ENCODE data around the gene TCF15.
"Not testable (repeated sequence)": the region's sequence is repeated elsewhere in the genome, so short reads cannot be mapped to it uniquely, and the experiment has no call there.

TCF15 gene

DNA sequence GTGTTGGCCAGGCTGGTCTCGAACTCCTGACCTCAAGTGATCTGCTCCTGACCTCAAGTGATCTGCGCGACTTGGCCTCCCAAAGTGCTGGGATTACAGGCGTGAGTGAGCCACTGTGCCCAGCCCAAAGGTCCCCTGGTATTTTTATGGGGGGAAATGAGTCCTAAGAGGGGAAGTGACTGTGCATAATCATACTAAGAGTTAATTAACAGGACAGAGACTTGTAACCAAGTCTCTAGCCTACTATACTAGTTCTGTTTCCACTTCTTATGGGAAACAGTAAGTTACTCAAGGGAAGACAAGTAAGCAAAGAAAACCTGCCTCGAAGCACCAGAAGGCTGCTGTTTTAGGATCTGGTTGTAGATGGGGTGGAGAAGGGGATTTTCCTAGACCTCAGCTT lies 27.9 kb downstream of the TCF15 start:
- Histone ChIP-seq H3K27ac (ENCODE audit: low read depth, low read length) (no peak overlapping the region), H3K4me1 (ENCODE audit: control insufficient read depth in 1 of 2, insufficient read depth in 2 of 2, low read length in 2 of 2) (no peaks in the 10 kb centered on the region), H3K9me3 (ENCODE audit: control insufficient read depth in 1 of 2, low read length in 2 of 2) (no peaks in the 10 kb centered on the region), H3K27me3 (ENCODE audit: control insufficient read depth in 1 of 2, insufficient read depth in 2 of 2, low read length in 2 of 2) (peaks cover 0 to 1% of the 10 kb centered on the region in 2 donors), H3K4me3 (ENCODE audit: low read depth in 1 of 2, low read length in 2 of 2) (no peak overlapping the region), H3K36me3 (ENCODE audit: control insufficient read depth in 1 of 2, insufficient read depth in 2 of 2, low read length in 2 of 2) (no peaks in the 10 kb centered on the region), H3K9ac (ENCODE audit: low read depth in 1 of 2, low read length in 2 of 2) (no peak overlapping the region)

DNA sequence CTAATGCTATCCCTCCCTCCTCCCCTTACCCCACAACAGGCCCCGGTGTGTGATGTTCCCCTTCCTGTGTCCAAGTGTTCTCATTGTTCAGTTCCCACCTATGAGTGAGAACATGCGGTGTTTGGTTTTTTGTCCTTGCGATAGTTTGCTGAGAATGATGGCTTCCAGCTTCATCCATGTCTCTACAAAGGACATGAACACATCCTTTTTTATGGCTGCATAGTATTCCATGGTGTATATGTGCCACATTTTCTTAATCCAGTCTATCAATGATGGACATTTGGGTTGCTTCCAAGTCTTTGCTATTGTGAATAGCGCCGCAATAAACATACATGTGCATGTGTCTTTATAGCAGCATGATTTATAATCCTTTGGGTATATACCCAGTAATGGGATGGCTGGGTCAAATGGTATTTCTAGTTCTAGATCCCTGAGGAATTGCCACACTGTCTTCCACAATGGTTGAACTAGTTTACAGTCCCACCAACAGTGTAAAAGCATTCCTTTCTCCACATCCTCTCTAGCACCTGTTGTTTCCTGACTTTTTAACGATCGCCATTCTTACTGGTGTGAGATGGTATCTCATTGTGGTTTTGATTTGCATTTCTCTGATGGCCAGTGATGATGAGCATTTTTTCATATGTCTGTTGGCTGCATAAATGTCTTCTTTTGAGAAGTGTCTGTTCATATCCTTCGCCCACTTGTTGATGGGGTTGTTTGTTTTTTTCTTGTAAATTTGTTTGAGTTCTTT lies 31.0 kb downstream of the TCF15 start:
- not testable (repeated sequence) for H3K36me3 ChIP-seq (ENCODE audit: control insufficient read depth in 1 of 2, insufficient read depth in 2 of 2, low read length in 2 of 2); H3K9me3 ChIP-seq (ENCODE audit: control insufficient read depth in 1 of 2, low read length in 2 of 2); H3K4me3 ChIP-seq (ENCODE audit: low read depth in 1 of 2, low read length in 2 of 2); H3K9ac ChIP-seq (ENCODE audit: low read depth in 1 of 2, low read length in 2 of 2); H3K27me3 ChIP-seq (ENCODE audit: control insufficient read depth in 1 of 2, insufficient read depth in 2 of 2, low read length in 2 of 2); H3K27ac ChIP-seq (ENCODE audit: low read depth, low read length); H3K4me1 ChIP-seq (ENCODE audit: control insufficient read depth in 1 of 2, insufficient read depth in 2 of 2, low read length in 2 of 2)

GRCh38 chr20:577167-577791 lies 32.8 kb downstream of the TCF15 start:
- no peaks in the 10 kb centered on the region for H3K9me3 ChIP-seq (ENCODE audit: control insufficient read depth in 1 of 2, low read length in 2 of 2)
- no peak overlapping the region for H3K9ac ChIP-seq (ENCODE audit: low read depth in 1 of 2, low read length in 2 of 2)
- H3K4me3 ChIP-seq (ENCODE audit: low read depth in 1 of 2, low read length in 2 of 2): no peak overlapping the region
- no peak overlapping the region for H3K27ac ChIP-seq (ENCODE audit: low read depth, low read length)
- H3K36me3 ChIP-seq (ENCODE audit: control insufficient read depth in 1 of 2, insufficient read depth in 2 of 2, low read length in 2 of 2): no peaks in the 10 kb centered on the region
- H3K4me1 ChIP-seq (ENCODE audit: control insufficient read depth in 1 of 2, insufficient read depth in 2 of 2, low read length in 2 of 2): no peaks in the 10 kb centered on the region
- H3K27me3 ChIP-seq (ENCODE audit: control insufficient read depth in 1 of 2, insufficient read depth in 2 of 2, low read length in 2 of 2): peaks cover 10 to 26% of the 10 kb centered on the region in 2 donors

DNA sequence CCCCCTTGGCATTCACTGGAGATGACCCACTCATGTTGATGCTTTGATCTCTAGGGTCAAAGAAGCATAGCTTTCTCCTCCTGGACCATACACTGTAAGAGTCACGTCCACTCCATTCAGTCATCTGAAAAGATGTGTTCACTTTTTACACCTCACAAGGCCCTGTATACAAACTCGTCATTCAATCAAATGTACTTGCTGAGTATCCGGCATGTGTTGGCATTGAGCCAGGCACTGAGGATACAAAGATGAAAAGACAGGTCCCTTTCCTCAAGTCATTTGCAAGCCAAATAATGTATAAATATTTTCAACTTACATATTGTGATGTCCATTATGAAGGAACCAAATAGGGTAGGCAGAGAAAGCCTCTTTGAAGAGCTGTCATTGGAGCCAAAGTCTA lies 34.0 kb downstream of the TCF15 start:
- Histone ChIP-seq H3K9ac (ENCODE audit: low read depth in 1 of 2, low read length in 2 of 2) (no peak overlapping the region), H3K36me3 (ENCODE audit: control insufficient read depth in 1 of 2, insufficient read depth in 2 of 2, low read length in 2 of 2) (no peaks in the 10 kb centered on the region), H3K4me3 (ENCODE audit: low read depth in 1 of 2, low read length in 2 of 2) (no peak overlapping the region), H3K9me3 (ENCODE audit: control insufficient read depth in 1 of 2, low read length in 2 of 2) (no peaks in the 10 kb centered on the region), H3K4me1 (ENCODE audit: control insufficient read depth in 1 of 2, insufficient read depth in 2 of 2, low read length in 2 of 2) (no peaks in the 10 kb centered on the region), H3K27ac (ENCODE audit: low read depth, low read length) (no peak overlapping the region), H3K27me3 (ENCODE audit: control insufficient read depth in 1 of 2, insufficient read depth in 2 of 2, low read length in 2 of 2) (peaks cover 14 to 30% of the 10 kb centered on the region in 2 donors)

DNA sequence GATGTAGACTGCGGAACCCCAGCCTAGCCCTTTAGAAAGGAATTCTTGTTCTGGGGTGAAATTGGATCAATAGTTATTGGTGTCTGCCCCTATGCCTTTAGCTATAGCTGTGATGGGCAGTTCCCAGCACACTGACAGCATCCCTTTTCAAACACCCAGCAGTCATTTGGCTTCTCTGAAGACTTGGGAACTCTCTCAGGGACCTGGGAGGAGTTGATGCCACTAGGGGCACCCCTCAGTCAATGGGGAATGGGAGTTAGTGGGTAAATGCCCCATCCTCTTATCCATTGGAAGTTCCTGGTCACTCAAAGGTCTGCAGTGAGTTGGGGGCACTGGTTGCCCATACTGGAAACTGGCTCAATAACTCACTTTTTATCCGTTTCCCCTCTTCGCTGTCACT lies 34.9 kb downstream of the TCF15 start:
- peaks cover 15 to 31% of the 10 kb centered on the region in 2 donors for H3K27me3 ChIP-seq (ENCODE audit: control insufficient read depth in 1 of 2, insufficient read depth in 2 of 2, low read length in 2 of 2)
- H3K9ac ChIP-seq (ENCODE audit: low read depth in 1 of 2, low read length in 2 of 2): no peak overlapping the region
- no peak overlapping the region for H3K27ac ChIP-seq (ENCODE audit: low read depth, low read length)
- no peaks in the 10 kb centered on the region for H3K9me3 ChIP-seq (ENCODE audit: control insufficient read depth in 1 of 2, low read length in 2 of 2)
- H3K4me3 ChIP-seq (ENCODE audit: low read depth in 1 of 2, low read length in 2 of 2): no peak overlapping the region
- no peaks in the 10 kb centered on the region for H3K4me1 ChIP-seq (ENCODE audit: control insufficient read depth in 1 of 2, insufficient read depth in 2 of 2, low read length in 2 of 2)
- no peaks in the 10 kb centered on the region for H3K36me3 ChIP-seq (ENCODE audit: control insufficient read depth in 1 of 2, insufficient read depth in 2 of 2, low read length in 2 of 2)

DNA sequence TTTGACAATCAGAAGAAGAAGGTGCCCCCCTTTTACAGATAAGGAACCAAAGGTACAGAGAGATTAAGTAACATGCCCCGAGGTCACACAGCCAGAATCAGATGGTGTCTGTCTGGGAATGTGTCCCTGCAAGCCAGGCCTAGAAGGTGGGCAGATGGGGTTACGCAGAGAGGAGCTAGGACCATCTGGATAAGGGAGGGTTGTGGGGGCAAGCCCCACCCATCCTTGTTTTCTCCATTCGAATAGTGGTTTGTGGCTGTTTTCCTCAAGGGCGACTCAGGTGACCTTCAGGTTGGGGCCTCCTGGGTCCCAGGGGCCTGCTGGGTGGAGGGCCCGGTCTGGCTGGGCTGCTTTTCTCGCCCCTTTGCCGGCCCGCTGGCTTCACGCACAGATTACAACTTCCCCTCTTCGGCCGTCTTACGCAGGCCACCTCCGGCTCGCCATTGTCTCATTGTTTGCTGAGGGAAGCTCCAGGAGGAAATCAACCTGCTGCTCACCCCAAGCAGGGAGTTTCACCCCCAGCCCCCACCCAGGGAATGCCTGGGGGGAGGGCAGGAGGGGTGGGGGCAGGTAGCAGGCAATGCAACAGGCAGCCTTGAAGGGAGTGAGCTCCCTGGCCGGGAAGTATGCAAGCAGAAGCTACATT lies 35.7 kb downstream of the TCF15 start:
- Histone ChIP-seq H3K4me1 (ENCODE audit: control insufficient read depth in 1 of 2, insufficient read depth in 2 of 2, low read length in 2 of 2) (no peaks in the 10 kb centered on the region), H3K27ac (ENCODE audit: low read depth, low read length) (no peak overlapping the region), H3K9me3 (ENCODE audit: control insufficient read depth in 1 of 2, low read length in 2 of 2) (no peaks in the 10 kb centered on the region)

DNA sequence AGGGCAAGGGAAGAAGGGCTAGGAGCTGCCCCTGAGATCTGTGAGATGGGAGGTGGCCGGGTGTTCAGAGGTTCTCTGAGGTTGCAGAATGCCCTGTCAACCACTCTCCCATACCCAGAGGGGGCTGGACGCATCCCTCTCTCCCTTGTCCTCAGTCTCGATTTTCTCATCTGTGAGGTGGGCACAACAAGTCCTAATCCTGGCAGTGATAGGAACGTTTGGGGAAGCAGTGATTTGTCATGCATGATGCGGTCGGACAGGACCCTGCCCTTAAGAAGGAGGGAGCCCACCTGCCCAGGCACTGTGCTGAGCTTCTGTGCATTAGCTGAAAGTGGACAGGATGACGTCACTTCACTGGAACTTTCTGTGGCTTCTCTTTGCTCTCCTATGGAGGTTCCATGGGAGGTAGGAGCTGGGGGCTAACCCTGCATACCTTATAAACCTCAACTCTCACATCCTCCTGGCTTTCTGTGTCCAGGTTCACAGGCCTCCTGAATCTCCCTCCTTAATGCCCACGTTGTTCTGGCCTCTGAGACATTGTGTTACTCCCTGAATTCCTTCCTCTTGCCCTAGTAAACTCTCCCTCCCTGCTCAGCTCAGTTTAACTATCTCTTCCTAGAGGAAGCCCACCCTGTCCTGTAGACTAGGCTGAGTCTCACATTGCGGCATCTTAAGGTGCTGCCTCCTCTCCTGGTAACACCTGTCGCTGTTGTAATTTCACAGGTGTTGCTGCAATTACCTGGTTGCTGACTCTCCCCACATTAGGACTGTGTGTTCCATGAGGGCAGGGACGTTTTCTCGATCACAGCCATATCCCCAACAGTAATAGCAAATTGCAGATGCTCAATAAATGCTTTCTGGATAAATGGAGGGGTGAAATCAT lies 36.5 kb downstream of the TCF15 start:
- H3K27me3 ChIP-seq (ENCODE audit: control insufficient read depth in 1 of 2, insufficient read depth in 2 of 2, low read length in 2 of 2): peaks cover 20 to 38% of the 10 kb centered on the region in 2 donors
- H3K36me3 ChIP-seq (ENCODE audit: control insufficient read depth in 1 of 2, insufficient read depth in 2 of 2, low read length in 2 of 2): no peaks in the 10 kb centered on the region
- no peak overlapping the region for H3K9ac ChIP-seq (ENCODE audit: low read depth in 1 of 2, low read length in 2 of 2)
- no peak overlapping the region for H3K4me3 ChIP-seq (ENCODE audit: low read depth in 1 of 2, low read length in 2 of 2)
- H3K4me1 ChIP-seq (ENCODE audit: control insufficient read depth in 1 of 2, insufficient read depth in 2 of 2, low read length in 2 of 2): no peaks in the 10 kb centered on the region
- H3K9me3 ChIP-seq (ENCODE audit: control insufficient read depth in 1 of 2, low read length in 2 of 2): no peaks in the 10 kb centered on the region
- no peak overlapping the region for H3K27ac ChIP-seq (ENCODE audit: low read depth, low read length)

More for the DNA sequence above, 35.7 kb downstream of the TCF15 start:
- Histone ChIP-seq H3K9ac (ENCODE audit: low read depth in 1 of 2, low read length in 2 of 2) (no peak overlapping the region), H3K27me3 (ENCODE audit: control insufficient read depth in 1 of 2, insufficient read depth in 2 of 2, low read length in 2 of 2) (peaks cover 15 to 33% of the 10 kb centered on the region in 2 donors), H3K4me3 (ENCODE audit: low read depth in 1 of 2, low read length in 2 of 2) (no peak overlapping the region), H3K36me3 (ENCODE audit: control insufficient read depth in 1 of 2, insufficient read depth in 2 of 2, low read length in 2 of 2) (no peaks in the 10 kb centered on the region)

DNA sequence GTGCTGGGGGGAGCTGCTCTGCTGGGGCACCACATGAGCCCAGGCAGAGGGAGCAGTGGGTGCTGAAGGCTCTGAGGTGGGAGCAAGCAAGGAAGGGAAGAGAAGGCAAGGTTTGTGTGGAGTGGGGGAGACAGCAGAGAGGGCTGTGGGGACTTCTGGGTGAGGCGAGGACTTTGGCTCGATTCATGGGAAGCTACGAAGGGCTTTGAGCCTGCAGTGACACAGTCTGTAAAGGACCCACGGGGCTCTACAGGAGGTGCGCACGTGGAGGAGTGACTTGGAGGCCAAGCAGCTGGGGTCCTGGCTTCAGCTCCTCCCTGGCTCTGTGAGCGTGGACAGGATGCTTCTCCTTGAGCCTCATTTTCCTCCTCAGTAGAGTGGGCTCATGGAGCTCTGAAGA lies 37.4 kb downstream of the TCF15 start:
- Histone ChIP-seq H3K4me3 (ENCODE audit: low read depth in 1 of 2, low read length in 2 of 2) (no peak overlapping the region), H3K36me3 (ENCODE audit: control insufficient read depth in 1 of 2, insufficient read depth in 2 of 2, low read length in 2 of 2) (no peaks in the 10 kb centered on the region), H3K9ac (ENCODE audit: low read depth in 1 of 2, low read length in 2 of 2) (no peak overlapping the region), H3K4me1 (ENCODE audit: control insufficient read depth in 1 of 2, insufficient read depth in 2 of 2, low read length in 2 of 2) (no peaks in the 10 kb centered on the region), H3K27me3 (ENCODE audit: control insufficient read depth in 1 of 2, insufficient read depth in 2 of 2, low read length in 2 of 2) (peaks cover 27 to 40% of the 10 kb centered on the region in 2 donors), H3K9me3 (ENCODE audit: control insufficient read depth in 1 of 2, low read length in 2 of 2) (no peaks in the 10 kb centered on the region), H3K27ac (ENCODE audit: low read depth, low read length) (no peak overlapping the region)

GRCh38 chr20:571754-572441 lies 38.2 kb downstream of the TCF15 start:
- H3K27me3 ChIP-seq (ENCODE audit: control insufficient read depth in 1 of 2, insufficient read depth in 2 of 2, low read length in 2 of 2): peaks cover 35 to 42% of the 10 kb centered on the region in 2 donors
- H3K9ac ChIP-seq (ENCODE audit: low read depth in 1 of 2, low read length in 2 of 2): no peak overlapping the region
- H3K9me3 ChIP-seq (ENCODE audit: control insufficient read depth in 1 of 2, low read length in 2 of 2): no peaks in the 10 kb centered on the region
- H3K36me3 ChIP-seq (ENCODE audit: control insufficient read depth in 1 of 2, insufficient read depth in 2 of 2, low read length in 2 of 2): no peaks in the 10 kb centered on the region
- no peak overlapping the region for H3K27ac ChIP-seq (ENCODE audit: low read depth, low read length)
- no peaks in the 10 kb centered on the region for H3K4me1 ChIP-seq (ENCODE audit: control insufficient read depth in 1 of 2, insufficient read depth in 2 of 2, low read length in 2 of 2)
- no peak overlapping the region for H3K4me3 ChIP-seq (ENCODE audit: low read depth in 1 of 2, low read length in 2 of 2)

All from duodenal mucosa (tissue), 2 donors.